HG03521 (cell line): ENCODE measurements around the gene HIPK1.
"Not testable (repeated sequence)": the region's sequence is repeated elsewhere in the genome, so short reads cannot be mapped to it uniquely, and the experiment has no call there.

Experiments
- ATAC-seq: cut with Tn5 transposase; IDR thresholded peaks from one replicate; pipeline ENCODE4 v1.9.1; 2021; ENCODE audit warnings: mild to moderate bottlenecking, moderate library complexity; ENCODE audit not compliant: unreplicated experiment

Gene HIPK1

DNA sequence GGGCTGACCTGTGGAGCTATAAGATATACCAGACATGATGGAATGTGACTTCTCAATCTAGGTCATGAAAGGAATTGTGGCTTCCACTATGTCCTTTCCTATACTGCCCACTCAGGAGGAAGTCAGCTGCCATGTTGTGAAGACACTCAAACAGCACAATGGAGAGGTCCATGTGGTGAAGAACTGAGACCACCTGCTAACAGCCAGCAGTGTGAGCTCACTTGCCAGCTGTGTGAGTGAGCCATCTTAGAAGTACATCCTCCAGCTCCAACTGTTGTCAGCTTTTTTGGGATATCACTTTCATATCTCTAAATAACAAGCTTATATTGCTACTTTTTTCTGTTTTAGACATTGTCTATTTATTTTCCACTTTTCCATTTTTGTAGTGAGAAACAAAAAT lies 79.9 kb downstream of the HIPK1 start:
- ATAC-seq = no peak

DNA sequence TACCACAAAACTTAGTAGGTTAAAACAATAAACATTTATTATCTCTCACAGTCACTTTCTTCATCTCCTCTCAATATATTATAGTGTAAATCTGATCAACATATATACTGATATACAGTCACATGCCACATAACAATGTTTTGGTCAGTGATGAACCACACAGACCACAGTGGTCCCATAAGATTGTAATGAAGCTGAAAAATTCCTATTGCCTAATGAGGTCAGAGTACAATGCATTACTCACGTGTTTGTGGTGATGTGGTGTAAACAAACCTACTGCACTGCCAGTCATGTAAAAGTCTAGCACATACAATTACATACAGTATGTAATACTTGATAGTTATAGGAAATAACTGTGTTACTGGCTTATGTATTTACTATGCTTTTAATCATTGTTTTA lies 80.3 kb downstream of the HIPK1 start:
- ATAC-seq = no peak

DNA sequence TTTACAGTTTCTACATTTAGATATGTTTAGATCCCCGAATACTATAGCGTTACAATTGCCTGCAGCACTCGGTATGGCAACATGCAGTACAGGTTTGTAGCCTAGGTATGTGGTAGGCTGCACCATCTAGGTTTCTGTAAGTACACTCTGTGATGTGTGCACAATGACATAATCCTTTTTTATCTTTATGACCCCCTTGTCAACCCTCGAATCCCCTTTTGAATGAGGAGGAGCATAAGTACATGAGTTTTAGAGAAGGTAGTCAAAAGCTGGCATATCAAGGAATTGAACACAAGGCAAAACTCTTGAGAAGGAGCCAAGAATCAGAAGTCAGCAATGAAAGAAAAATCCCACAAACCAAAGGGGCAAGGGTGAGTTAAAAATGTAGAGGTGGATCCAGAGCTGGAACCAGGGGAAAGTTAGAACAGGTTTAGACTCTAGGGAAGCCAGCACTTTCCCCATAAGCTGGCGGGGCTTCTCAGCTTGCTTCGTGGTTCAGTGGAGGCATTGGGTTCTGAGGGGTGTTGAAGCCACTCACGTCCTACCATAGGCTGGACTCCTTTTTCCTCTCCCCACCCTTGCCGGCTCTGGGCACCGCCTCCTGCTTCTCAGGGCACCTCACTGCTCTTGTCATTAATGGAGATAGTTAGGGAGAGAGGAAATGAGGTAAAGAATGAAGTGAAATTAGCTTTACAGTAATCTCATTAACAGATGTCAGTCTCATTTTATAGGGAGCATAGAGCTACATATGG lies 81.5 kb downstream of the HIPK1 start:
- ATAC-seq = no peak

DNA sequence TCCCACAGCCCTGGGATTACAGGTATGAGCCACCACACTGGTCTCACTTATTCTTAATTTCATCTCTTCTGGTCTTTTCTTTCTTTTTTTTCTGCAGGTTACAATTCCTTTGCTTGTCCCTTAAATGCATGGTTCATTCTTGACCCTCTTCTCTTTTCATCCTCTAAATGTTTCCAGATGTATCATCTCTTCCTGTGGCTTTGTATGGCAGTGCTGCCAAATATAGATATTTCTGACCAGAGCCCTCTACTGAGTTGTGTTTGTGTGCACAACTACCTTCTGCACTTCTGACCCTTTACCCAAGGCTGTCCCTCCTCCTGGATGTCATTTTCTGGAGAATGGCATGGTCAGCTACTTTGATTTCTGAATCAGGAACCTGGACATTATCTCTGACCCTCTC lies 82.7 kb downstream of the HIPK1 start:
- no peak for ATAC-seq

DNA sequence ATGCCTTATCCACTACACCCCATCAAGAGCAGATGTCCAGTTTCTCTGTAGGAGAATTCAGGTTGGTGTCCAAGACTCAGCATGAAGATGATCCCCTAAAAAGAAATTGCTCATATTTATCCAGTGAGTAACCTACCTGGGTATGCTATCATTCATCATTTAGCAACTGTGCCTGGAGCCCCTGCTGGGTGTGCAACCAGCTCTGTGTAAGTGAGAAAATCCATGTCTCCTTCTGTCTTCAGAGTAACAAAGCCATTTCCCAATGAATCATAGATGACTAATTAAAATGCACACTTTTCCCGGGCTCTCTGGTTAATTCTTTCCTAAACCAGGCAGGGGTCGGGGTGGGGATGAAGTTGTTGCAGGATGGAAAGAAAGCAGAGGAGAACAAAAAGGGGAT lies 86.0 kb downstream of the HIPK1 start:
- no peak for ATAC-seq

DNA sequence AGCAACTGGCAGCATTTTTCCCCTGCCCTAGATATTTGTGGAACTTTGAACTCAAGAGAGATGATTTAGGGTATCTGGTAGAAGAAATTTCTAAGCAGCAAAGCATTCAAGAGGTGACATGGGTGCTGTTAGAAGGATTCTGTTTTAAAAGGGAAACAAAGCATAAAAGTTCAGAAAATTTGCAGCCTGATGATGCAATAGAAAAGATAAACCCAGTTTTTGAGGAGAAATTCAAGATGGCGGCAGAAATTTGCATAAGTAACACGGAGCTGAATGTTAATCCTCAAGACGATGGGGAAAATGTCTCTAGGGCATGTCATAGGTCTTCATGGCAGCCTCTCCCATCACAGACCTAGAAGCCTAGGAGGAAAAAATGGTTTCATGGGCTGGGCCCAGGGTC lies 90.6 kb downstream of the HIPK1 start:
- not testable (repeated sequence) for ATAC-seq

DNA sequence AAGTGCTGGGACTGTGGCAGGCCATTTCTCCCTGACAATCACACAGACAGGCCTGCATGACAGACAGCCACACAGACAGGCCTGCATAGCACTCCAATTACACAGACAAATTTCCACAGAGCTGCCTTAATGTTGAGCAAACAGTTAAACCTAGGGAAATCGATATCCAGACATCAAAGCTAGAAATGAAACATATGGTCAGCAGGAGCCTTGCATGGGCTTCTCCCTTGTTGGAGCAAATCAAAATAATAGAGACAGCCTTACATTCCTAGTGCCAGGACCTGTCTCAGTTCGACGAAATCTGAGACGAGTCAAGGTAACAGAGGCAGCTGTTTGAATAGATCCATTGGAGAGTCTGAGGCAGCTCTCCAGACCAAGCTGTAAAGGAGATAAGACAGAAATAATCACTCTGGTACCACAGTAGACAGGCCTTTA lies 92.6 kb downstream of the HIPK1 start:
- ATAC-seq = no peak

DNA sequence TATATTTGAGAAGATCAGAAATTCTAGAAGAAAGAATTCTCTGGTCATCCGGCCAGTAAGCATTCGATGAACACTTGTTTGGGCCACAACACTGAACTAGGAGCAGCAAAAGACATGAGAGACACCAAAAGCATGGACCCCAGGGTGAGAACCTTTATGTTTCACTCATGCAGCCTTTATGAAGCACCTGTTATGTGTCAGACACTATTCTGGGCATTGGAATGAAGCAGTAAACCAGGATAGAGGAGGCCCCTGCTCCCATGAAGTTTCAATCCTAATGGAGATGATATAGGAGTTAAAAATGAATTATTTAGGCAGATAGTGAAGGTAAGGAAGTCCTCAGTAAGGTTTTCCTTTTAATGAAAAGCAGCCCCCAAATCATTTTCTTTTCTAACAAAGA lies 93.8 kb downstream of the HIPK1 start:
- ATAC-seq = no peak

DNA sequence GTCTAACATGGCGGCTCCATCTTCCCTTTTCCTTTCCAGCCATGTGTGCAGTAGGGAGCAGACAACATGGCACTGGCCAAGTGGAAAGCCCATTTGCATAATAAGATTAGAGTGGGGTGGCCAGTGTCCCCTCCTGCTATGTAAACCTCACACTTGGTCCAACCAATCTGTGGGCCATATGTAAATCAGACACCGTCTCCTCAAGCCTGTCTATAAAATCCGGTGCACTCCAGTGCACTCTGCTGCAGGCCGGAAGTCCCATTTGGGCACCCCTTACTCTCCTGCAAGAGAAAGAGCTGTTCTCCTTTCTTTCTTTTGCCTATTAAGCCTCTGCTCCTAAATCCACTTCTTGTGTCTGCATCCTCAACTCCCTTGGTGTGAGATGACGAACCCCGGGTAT lies 94.3 kb downstream of the HIPK1 start:
- no peak for ATAC-seq

DNA sequence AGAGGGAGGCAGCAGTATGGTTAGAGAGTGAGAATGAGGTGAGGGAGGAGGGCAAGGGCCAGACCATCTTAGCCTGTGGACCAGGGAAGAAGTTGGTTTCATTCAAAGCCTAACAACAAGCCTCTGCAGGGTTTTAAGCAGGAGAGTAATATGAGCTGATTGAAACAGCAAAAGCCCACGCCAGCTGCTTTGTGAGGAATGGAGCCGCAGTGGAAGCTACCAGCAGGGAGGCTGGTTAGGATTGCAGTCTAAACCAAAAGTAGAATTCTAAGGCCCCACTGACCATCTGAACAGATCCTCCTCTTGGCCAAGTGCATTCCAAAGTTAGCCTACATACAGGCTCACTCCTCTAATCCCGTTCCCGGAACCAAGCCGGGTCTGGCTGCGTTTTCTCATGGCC lies 94.9 kb downstream of the HIPK1 start:
- no peak for ATAC-seq

DNA sequence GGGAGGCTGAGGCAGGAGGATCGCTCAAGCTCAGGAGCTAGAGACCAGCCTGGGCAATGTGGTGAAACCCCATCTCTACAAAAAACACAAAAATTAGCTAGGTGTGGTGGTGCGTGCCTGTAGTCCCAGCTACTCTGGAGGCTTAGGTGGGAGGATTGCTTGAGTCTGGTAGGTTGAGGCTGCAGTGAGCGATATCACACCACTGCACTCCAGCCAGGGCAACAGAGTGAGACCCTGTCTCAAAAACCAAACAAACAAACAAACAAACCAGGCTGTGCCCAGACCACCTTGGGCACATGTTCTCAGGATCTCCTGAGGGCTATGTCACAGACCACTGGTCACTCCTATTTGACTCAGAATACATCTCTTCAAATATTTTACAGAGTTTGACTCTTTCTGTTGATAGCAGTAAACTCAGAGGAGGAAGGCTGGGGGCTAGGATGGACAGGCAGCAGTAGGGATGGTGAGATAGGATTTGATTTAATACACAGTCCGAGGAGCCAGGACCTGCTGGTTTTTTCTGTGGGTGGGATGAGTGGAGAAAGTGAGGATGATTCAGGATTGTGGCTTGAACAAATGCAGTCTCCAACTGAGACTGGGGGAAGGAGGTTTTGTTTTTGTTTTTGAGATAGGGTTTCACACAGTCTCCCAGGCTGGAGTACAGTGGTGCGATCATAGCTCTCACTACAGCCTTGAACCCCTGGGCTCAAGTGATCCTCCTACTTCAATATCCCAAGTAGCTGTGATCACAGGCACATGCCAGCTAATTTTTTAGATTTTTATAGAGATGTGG lies 96.7 kb downstream of the HIPK1 start:
- ATAC-seq = no peak

DNA sequence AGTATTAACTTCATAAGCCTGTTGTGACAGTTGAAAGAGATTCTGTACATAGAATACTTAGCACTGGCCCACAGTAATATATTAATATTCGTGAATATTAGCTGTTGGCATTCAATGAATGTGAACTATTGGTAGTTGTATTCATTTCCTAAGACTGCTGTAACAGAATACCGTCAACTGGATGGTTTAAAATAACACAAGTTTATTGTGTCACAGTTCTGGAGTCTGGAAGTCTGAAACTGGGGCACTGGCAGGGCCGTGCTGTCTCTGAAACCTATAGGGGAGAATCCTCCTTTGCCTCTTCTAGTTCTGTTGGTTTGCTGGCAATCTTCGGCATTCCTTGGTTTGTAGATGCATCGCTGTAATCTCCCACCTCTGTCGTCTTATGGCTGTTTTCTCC lies 97.7 kb downstream of the HIPK1 start:
- no peak for ATAC-seq
